ENCODE measurements around the gene SLC25A18.
A peak's percentile ranks its signal among the peaks of the same experiment; 100 is the strongest.

SLC25A18 gene

DNA sequence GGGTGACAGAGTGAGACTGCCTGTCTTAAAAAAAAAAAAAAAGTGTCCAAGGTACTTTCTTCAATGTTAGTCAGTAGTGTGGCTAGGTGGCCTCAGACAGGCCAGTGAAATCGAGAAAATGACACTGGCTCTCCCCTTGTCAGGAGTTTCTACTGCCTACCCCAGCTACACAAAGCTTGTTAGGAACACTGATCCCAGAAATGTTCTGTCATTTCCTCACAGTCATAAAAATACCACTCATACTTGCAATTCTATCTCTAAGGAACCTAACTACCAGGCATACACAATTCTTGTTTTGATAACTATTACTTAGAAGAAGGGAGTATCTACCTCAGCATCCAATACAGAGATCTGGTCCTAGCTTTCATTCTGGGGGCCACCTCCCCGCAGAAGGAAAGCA, 33.9 kb downstream of the SLC25A18 start:
- DNase-seq (ENCODE audit: insufficient read length, low spot score) (no peak), FAIRE-seq (no peak)
- TF ChIP-seq TAF1 (IDR thresholded peaks at IDR 0.05; ENCODE audit: low read depth, low read length) (no peak), PAX5 (IDR thresholded peaks at IDR 0.05; ENCODE audit: insufficient read depth, low read length, severe bottlenecking) (no peak), POLR2AphosphoS5 (IDR thresholded peaks at IDR 0.05; ENCODE audit: low read depth, low read length) (no peak), POU2F2 (IDR thresholded peaks at IDR 0.05; ENCODE audit: low read depth, low read length) (no peak), SPI1 (IDR thresholded peaks at IDR 0.05; ENCODE audit: low read depth, low read length) (no peak), POLR2A (IDR thresholded peaks at IDR 0.05; ENCODE audit: low read depth, low read length) (no peak)

DNA sequence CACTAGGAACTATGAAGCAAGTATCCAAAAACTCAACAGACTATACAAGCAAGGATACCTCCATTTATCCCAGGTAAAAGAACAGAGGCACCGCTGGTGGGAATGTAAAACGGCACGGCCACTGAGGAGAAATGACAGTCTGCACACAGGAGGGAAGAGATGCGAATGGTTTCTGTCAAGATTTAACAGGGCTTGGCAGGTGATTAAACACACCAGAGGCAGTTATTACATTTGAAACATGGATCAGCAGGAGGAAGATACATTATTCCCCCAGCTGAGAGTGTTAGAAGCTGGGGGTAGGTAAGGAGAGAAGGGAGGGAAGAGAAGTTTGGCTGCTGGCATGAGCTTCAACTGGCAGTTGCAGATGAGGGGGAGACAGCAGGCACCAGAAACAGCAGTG, 35.0 kb downstream of the SLC25A18 start:
- TF ChIP-seq SPI1 (IDR thresholded peaks at IDR 0.05; ENCODE audit: low read depth, low read length) (no peak), POLR2A (IDR thresholded peaks at IDR 0.05; ENCODE audit: low read depth, low read length) (no peak), POU2F2 (IDR thresholded peaks at IDR 0.05; ENCODE audit: low read depth, low read length) (no peak), PAX5 (IDR thresholded peaks at IDR 0.05; ENCODE audit: insufficient read depth, low read length, severe bottlenecking) (no peak), TAF1 (IDR thresholded peaks at IDR 0.05; ENCODE audit: low read depth, low read length) (no peak), POLR2AphosphoS5 (IDR thresholded peaks at IDR 0.05; ENCODE audit: low read depth, low read length) (no peak)
- no peak for DNase-seq (ENCODE audit: insufficient read length, low spot score)
- no peak for FAIRE-seq

DNA sequence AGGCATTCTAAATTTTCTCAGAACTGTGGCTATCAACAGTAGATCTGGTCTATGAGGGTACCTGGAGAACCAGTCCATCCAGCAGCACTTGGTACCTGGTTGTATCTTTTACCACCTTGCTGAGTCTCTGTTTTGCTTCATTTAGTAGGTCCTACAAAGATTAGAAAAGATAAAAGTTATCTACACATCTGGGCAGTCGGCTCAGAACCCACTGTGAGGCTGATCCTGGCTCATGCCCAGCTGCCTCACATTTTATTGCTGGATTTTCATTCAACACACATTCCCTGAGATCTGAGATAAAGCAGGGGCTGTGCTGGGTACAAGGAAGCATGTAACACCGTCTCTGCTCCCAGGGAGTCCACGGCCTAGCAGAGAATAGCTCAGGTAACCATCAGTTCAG, 37.7 kb downstream of the SLC25A18 start:
- FAIRE-seq (no peak), DNase-seq (ENCODE audit: insufficient read length, low spot score) (no peak)
- TF ChIP-seq PAX5 (IDR thresholded peaks at IDR 0.05; ENCODE audit: insufficient read depth, low read length, severe bottlenecking) (no peak), SPI1 (IDR thresholded peaks at IDR 0.05; ENCODE audit: low read depth, low read length) (no peak), POLR2AphosphoS5 (IDR thresholded peaks at IDR 0.05; ENCODE audit: low read depth, low read length) (no peak), POU2F2 (IDR thresholded peaks at IDR 0.05; ENCODE audit: low read depth, low read length) (no peak), POLR2A (IDR thresholded peaks at IDR 0.05; ENCODE audit: low read depth, low read length) (no peak), TAF1 (IDR thresholded peaks at IDR 0.05; ENCODE audit: low read depth, low read length) (no peak)

DNA sequence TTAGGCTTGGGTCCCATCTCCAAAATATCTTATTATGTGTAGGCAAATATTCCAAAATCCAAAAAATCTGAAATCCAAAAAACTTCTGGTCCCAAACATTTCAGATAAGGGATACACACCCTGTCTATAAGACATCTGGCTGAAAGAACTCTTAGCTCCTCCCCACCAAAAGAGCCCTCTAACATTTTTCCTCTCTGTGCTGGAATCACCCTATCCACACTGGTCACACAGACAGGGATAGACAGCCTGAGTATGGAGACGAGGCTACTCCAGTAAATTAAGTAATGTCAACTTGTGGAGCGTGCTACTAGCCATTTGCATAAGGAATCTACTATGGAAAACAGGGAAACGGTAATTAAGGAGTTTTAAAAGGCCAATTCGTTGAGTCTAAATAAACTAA, 40.4 kb downstream of the SLC25A18 start:
- TF ChIP-seq POLR2A (IDR thresholded peaks at IDR 0.05; ENCODE audit: low read depth, low read length) (no peak), POLR2AphosphoS5 (IDR thresholded peaks at IDR 0.05; ENCODE audit: low read depth, low read length) (no peak), SPI1 (IDR thresholded peaks at IDR 0.05; ENCODE audit: low read depth, low read length) (no peak), PAX5 (IDR thresholded peaks at IDR 0.05; ENCODE audit: insufficient read depth, low read length, severe bottlenecking) (no peak), POU2F2 (IDR thresholded peaks at IDR 0.05; ENCODE audit: low read depth, low read length) (no peak), TAF1 (IDR thresholded peaks at IDR 0.05; ENCODE audit: low read depth, low read length) (no peak)
- no peak for DNase-seq (ENCODE audit: insufficient read length, low spot score)
- FAIRE-seq = no peak

DNA sequence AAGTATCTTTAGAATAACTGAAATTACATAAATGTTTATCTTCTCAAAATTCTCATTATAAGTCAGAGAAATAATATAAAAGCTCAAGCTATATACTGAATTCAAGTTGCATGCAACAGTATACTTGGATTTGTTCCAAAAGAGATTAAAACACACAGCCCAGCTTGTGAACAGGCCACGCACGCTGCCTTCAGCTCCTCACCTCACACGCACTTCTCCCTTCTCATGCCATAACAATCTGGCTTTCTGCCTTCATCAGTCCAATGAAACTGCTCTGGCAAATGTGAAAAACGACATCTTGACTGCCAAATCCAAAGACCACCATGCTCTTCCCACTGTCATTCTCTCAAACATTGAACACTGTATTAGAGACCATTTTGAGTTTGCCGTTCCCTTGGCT, 43.2 kb downstream of the SLC25A18 start:
- DNase-seq (ENCODE audit: insufficient read length, low spot score) (no peak), FAIRE-seq (no peak)
- TF ChIP-seq PAX5 (IDR thresholded peaks at IDR 0.05; ENCODE audit: insufficient read depth, low read length, severe bottlenecking) (no peak), POLR2A (IDR thresholded peaks at IDR 0.05; ENCODE audit: low read depth, low read length) (no peak), TAF1 (IDR thresholded peaks at IDR 0.05; ENCODE audit: low read depth, low read length) (no peak)

GRCh38 chr22:17607891-17608521, 44.7 kb downstream of the SLC25A18 start:
- DNase-seq (ENCODE audit: insufficient read length, low spot score) (no peak), FAIRE-seq (no peak)
- TF ChIP-seq POLR2AphosphoS5 (IDR thresholded peaks at IDR 0.05; ENCODE audit: low read depth, low read length) (no peak), SPI1 (IDR thresholded peaks at IDR 0.05; ENCODE audit: low read depth, low read length) (no peak), POU2F2 (IDR thresholded peaks at IDR 0.05; ENCODE audit: low read depth, low read length) (no peak), POLR2A (IDR thresholded peaks at IDR 0.05; ENCODE audit: low read depth, low read length) (no peak), PAX5 (IDR thresholded peaks at IDR 0.05; ENCODE audit: insufficient read depth, low read length, severe bottlenecking) (no peak), TAF1 (IDR thresholded peaks at IDR 0.05; ENCODE audit: low read depth, low read length) (no peak)

- FAIRE-seq (no peak), DNase-seq (ENCODE audit: insufficient read length, low spot score) (no peak)
- TF ChIP-seq SPI1 (IDR thresholded peaks at IDR 0.05; ENCODE audit: low read depth, low read length) = no peak
- no peak for TF ChIP-seq POLR2AphosphoS5 (IDR thresholded peaks at IDR 0.05; ENCODE audit: low read depth, low read length)
- no peak for TF ChIP-seq POU2F2 (IDR thresholded peaks at IDR 0.05; ENCODE audit: low read depth, low read length)
- no peak for TF ChIP-seq PAX5 (IDR thresholded peaks at IDR 0.05; ENCODE audit: insufficient read depth, low read length, severe bottlenecking)
- TF ChIP-seq TAF1 (IDR thresholded peaks at IDR 0.05; ENCODE audit: low read depth, low read length) = no peak
- TF ChIP-seq POLR2A (IDR thresholded peaks at IDR 0.05; ENCODE audit: low read depth, low read length) = no peak
Measured at GRCh38 chr22:17612057-17612456, 48.8 kb downstream of the SLC25A18 start.

GRCh38 chr22:17613280-17613679, 50.0 kb downstream of the SLC25A18 start:
- no peak for FAIRE-seq
- TF ChIP-seq PAX5 (IDR thresholded peaks at IDR 0.05; ENCODE audit: insufficient read depth, low read length, severe bottlenecking) = no peak
- TF ChIP-seq POU2F2 (IDR thresholded peaks at IDR 0.05; ENCODE audit: low read depth, low read length) = no peak
- no peak for TF ChIP-seq TAF1 (IDR thresholded peaks at IDR 0.05; ENCODE audit: low read depth, low read length)
- no peak for TF ChIP-seq POLR2AphosphoS5 (IDR thresholded peaks at IDR 0.05; ENCODE audit: low read depth, low read length)
- TF ChIP-seq SPI1 (IDR thresholded peaks at IDR 0.05; ENCODE audit: low read depth, low read length) = no peak
- TF ChIP-seq POLR2A (IDR thresholded peaks at IDR 0.05; ENCODE audit: low read depth, low read length) = no peak
- DNase-seq (ENCODE audit: insufficient read length, low spot score) = no peak

DNA sequence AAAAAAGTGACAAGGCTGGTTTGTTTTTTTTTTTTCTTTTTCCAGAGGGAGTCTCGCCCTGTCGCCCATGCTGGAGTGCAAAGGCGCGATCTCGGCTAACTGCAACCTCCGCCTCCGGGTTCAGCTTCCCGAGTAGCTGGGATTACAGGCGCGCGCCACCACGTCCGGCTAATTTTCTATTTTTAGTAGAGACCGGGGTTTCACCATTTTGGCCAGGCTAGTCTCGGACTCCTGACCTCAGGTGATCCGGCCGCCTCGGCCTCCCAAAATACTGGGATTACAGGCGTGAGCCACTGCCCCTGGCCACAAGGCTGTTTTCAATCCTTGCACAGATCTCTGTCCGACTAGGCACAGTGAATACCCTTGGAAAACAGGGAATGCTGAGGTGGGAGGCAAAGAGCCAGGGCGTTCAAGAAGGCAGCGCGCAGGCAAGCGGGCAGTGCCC, 64.7 kb downstream of the SLC25A18 start:
- TF ChIP-seq PAX5 (IDR thresholded peaks at IDR 0.05; ENCODE audit: insufficient read depth, low read length, severe bottlenecking) (no peak), POU2F2 (IDR thresholded peaks at IDR 0.05; ENCODE audit: low read depth, low read length) (no peak), TAF1 (IDR thresholded peaks at IDR 0.05; ENCODE audit: low read depth, low read length) (no peak), POLR2A (IDR thresholded peaks at IDR 0.05; ENCODE audit: low read depth, low read length) (no peak), POLR2AphosphoS5 (IDR thresholded peaks at IDR 0.05; ENCODE audit: low read depth, low read length) (no peak), SPI1 (IDR thresholded peaks at IDR 0.05; ENCODE audit: low read depth, low read length) (no peak)
- no peak for DNase-seq (ENCODE audit: insufficient read length, low spot score)
- peak; percentile 13 for FAIRE-seq

Data from GM12891 (cell line).